Heart left ventricle (tissue), 16 donors: Measurements from ENCODE around the gene LMOD3. TPM values are rescaled to one million over a fixed set of nuclear protein-coding genes. Genes with fewer than 3 reads are reported as not detected.
A peak's percentile ranks its signal among the peaks of the same experiment; 100 is the strongest.

Experiments
- ATAC-seq, 4 donors: fragments of 200-7000 bp; cut with Tn5 transposase; one replicate each; pipeline ENCODE4 v1.9.1; 2020 to 2022; ENCODE audit warnings: moderate library complexity in 4 of 4, mild to moderate bottlenecking in 3 of 4, moderate number of reproducible peaks in 1 of 4
- DNase-seq, 5 donors: peaks; one replicate each; pipeline ENCODE4 v3.0.0-alpha.2; 2020
- H3K27ac ChIP-seq, 12 donors: fragments of 200-600 bp; sonication (generic) in 4 of 12; one replicate each; pipeline versions ENCODE4 v1.5.0 to v1.8.0; 2016 to 2022; ENCODE audit warnings: mild to moderate bottlenecking in 2 of 12
- H3K27me3 ChIP-seq, 9 donors: fragments of 200-600 bp; sonication (generic) in 2 of 9; one replicate each; pipeline versions ENCODE4 v1.5.1 to v1.8.0; 2016 to 2022; ENCODE audit warnings: mild to moderate bottlenecking in 3 of 9
- H3K36me3 ChIP-seq, 9 donors: fragments of 200-600 bp; sonication (generic) in 2 of 9; one replicate each; pipeline versions ENCODE4 v1.5.0 to v1.8.0; 2018 to 2022; ENCODE audit warnings: mild to moderate bottlenecking in 2 of 9
- H3K4me1 ChIP-seq, 12 donors: fragments of 200-600 bp; sonication (generic) in 4 of 12; one replicate each; pipeline versions ENCODE4 v1.5.0 to v1.8.0; 2016 to 2022; ENCODE audit warnings: mild to moderate bottlenecking in 3 of 12
- H3K4me3 ChIP-seq, 12 donors: fragments of 200-600 bp; sonication (generic) in 4 of 12; one replicate each; pipeline versions ENCODE4 v1.5.0 to v1.8.0; 2017 to 2022; ENCODE audit warnings: mild to moderate bottlenecking in 9 of 12, moderate library complexity in 4 of 12
- H3K9me3 ChIP-seq, 12 donors: fragments of 200-600 bp; sonication (generic) in 4 of 12; one replicate each; pipeline versions ENCODE4 v1.5.0 to v1.8.0; 2016 to 2022; ENCODE audit warnings: mild to moderate bottlenecking in 1 of 12
- POLR2A ChIP-seq, 2 donors: fragments of 450-650 bp; IDR thresholded peaks; one replicate each; pipeline ENCODE4 v1.6.1; 2017; ENCODE audit warnings: antibody characterized with exemption in 2 of 2, mild to moderate bottlenecking in 2 of 2, moderate library complexity in 2 of 2
- WGBS, 4 donors: extraction: QIAGEN DNeasy Blood & Tissue Kit in 2 of 4; methylation state at CpG; one replicate each; pipeline versions ENCODE4 v1.1.5 to v1.1.7; 2013 to 2018; 5-methylcytosine and 5-hydroxymethylcytosine counted together
- intact Hi-C, 10 donors: fragments of 100-400 bp; cut with DNase I; formaldehyde crosslinking; loops; one replicate each; pipeline versions ENCODE4 v1.11.1 to v1.14.2; 2022
- long read RNA-seq, 3 donors: library from polyadenylated mRNA; unstranded; transcript quantifications; one replicate each; pipeline ENCODE4 v2.0.0, GENCODE V29; 2020 to 2021
- polyA plus RNA-seq, 2 donors: library from polyadenylated mRNA; stranded (reverse); fragments of 200-250 nt; gene quantifications; one replicate each; pipeline ENCODE4 v1.2.3, GENCODE V29; 2013
- total RNA-seq, 9 donors: library from RNA; depleted of rRNA in 2 of 9; stranded (reverse); fragments of >200 nt in 2 of 9; fragmentation: NEBNext Ultra II Directional in 3 of 9; extraction: Animal tissue kit (Norgen Biotek cat#: 25700) in 3 of 9; gene quantifications; one replicate each; pipeline versions ENCODE4 v1.1.0 to v1.2.4, GENCODE V29; 2016 to 2023
- TF ChIP-seq, protein P1 (sequence below), 12 donors: fragments of 200-600 bp; sonication (generic) in 4 of 12; IDR thresholded peaks; one replicate each; pipeline versions ENCODE4 v1.5.0 to v1.8.0; 2018 to 2022; ENCODE audit warnings: antibody characterized with exemption in 12 of 12, mild to moderate bottlenecking in 5 of 12
- donor health status: ischemic (EF 13 %, LVEDD 7.1; RV severe dilation, severe dysfunction).
- donor health status: healthy with polysubstance abuse.
- donor health status: DM: no; HTN: yes; CAD: no.
- donor health status: DM: no; HTN: no; CAD: no.
- donor health status: ischemic (EF 25% LVEDD 6.9; RV normal size, moderate dysfunction).
- donor health status: ischemic (EF 25% LVEDD 5.7; RV mildly dilated, moderate dysfunction).
- donor health status: healthy.
- donor health status: DM: yes; HTN: yes; CAD: no.
- donor health status: ischemic (EF 35%, LVEDD 5.7; RV mildly dilated, moderate dysfunction).
- donor health status: nonischemic (EF 11% LVEDD 7.7; RV severe dilation, severe dysfunction).
- donor health status: DM: yes; HTN: yes; CAD: no.
- donor health status: PGD.
- donor health status: ischemic (EF 29% LVEDD 5.4; RV normal size, mild dysfunction).
- donor health status: nonischemic (EF 23%, LVEDD 6.1; RV moderate dilation, normal function).

Gene LMOD3
- total RNA-seq (100 to 1,000 TPM in 8 of 9 donors, 10 to 100 TPM in 1; 95.9 to 233 (median 159) TPM), polyA plus RNA-seq (10 to 100 TPM; 38.6 to 99.8 TPM)
- long read RNA-seq, donor 1, full-length matches to known transcripts = 45 of 95 reads
- long read RNA-seq, donor 1, partial matches to known transcripts = 32 of 95 reads
- long read RNA-seq, donor 1, other reads (novel, unspliced or antisense) = 18 of 95 reads
- long read RNA-seq, donor 2, full-length matches to known transcripts = 47 of 87 reads
- long read RNA-seq, donor 2, partial matches to known transcripts = 32 of 87 reads
- long read RNA-seq, donor 2, other reads (novel, unspliced or antisense) = 8 of 87 reads
- long read RNA-seq, donor 3, full-length matches to known transcripts = 31 of 60 reads
- long read RNA-seq, donor 3, partial matches to known transcripts = 22 of 60 reads
- long read RNA-seq, donor 3, other reads (novel, unspliced or antisense) = 7 of 60 reads

DNA sequence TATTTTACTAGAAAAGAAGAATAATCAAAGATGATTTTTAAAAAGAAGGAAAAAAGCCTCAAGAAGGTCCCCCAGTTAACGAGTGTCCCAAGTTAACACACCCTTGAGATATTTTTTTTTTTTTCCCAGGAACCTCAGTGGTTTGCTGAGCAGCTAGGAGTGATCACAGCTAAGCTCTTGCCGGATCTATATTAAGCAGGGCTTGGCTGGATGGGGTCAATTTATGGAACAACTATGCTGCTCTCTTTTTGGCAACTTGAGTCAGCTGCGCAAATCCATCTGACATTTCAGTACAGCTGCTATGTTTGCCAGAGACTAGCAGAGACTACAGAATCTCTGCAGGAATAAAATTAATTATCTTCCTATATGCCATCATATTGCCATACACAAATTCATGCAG is at the start of gene LMOD3:
LMOD3 (minus strand) TSS at position 193 of the 400 bp plus-strand sequence. CDS start 209 bp downstream, outside the sequence.
- intact Hi-C loops = loop anchor here in 2 of 10 donors (5.0 kb wide), 2 partner anchors 35 to 40 kb away; partner anchors contain the start of genes ARL6IP5 (in 1 of the 2) and UBA3 (in 1 of the 2)
- Histone ChIP-seq H3K9me3 (no peaks in the 10 kb centered on the region), H3K27ac (peak within 1 kb of the TSS; percentile 54 to 91 (median 80)), H3K4me1 (peaks cover 0 to 19% (median 4%) of the 10 kb centered on the region in 12 donors), H3K27me3 (no peaks in the 10 kb centered on the region), H3K4me3 (peak within 1 kb of the TSS; percentile 21 to 63 (median 50)), H3K36me3 (peaks cover 0 to 7% (median 0%) of the 10 kb centered on the region in 9 donors)
- TF ChIP-seq, protein P1, sequence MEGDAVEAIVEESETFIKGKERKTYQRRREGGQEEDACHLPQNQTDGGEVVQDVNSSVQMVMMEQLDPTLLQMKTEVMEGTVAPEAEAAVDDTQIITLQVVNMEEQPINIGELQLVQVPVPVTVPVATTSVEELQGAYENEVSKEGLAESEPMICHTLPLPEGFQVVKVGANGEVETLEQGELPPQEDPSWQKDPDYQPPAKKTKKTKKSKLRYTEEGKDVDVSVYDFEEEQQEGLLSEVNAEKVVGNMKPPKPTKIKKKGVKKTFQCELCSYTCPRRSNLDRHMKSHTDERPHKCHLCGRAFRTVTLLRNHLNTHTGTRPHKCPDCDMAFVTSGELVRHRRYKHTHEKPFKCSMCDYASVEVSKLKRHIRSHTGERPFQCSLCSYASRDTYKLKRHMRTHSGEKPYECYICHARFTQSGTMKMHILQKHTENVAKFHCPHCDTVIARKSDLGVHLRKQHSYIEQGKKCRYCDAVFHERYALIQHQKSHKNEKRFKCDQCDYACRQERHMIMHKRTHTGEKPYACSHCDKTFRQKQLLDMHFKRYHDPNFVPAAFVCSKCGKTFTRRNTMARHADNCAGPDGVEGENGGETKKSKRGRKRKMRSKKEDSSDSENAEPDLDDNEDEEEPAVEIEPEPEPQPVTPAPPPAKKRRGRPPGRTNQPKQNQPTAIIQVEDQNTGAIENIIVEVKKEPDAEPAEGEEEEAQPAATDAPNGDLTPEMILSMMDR (IDR thresholded peaks at IDR 0.05) = no peak
- peak in 1 of 2 donors; percentile 39 for TF ChIP-seq POLR2A (IDR thresholded peaks at IDR 0.05)
- DNase-seq (peak in 4 of 5 donors; percentile 40 to 57 (median 40)), ATAC-seq (peak; percentile 82 to 93 (median 92))
- WGBS, 4 donors = 28 to 46% (median 42%) methylated on average over 3 of the region's 3 CpGs

DNA sequence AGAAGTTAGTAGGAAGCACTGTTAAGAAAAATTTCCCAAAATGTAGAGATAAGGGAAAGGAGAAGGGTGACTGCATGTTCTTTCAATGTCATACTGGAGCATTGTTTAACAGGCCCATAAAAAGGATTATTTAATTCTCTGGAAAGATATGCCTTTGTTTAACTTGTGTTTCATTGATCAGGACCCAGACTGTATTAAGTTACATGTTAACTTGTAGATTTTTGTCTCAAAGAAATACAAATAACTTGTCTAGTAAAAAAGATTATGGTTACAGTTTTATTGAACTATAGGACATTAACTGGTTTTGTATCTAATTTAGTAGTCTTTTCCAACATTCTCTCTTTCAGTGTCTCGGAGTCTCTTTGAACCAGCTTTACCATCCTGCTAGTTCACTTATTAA is 49.7 kb upstream of the LMOD3 start:
- H3K4me1 ChIP-seq = peaks cover 0 to 24% (median 7%) of the 10 kb centered on the region in 12 donors
- intact Hi-C loops = loop anchor here in 1 of 10 donors (10.0 kb wide), 1 partner anchor 53 kb away; no protein-coding TSS in a partner anchor
- 96 to 98% (median 98%) methylated on average over 1 of the region's 1 CpG for WGBS, 4 donors
- no peaks in the 10 kb centered on the region for H3K27me3 ChIP-seq
- no peaks in the 10 kb centered on the region for H3K9me3 ChIP-seq
- DNase-seq = no peak
- no peak overlapping the region for H3K27ac ChIP-seq
- H3K4me3 ChIP-seq = no peak overlapping the region
- ATAC-seq = no peak
- peaks cover 0 to 64% (median 52%) of the 10 kb centered on the region in 9 donors for H3K36me3 ChIP-seq
- TF ChIP-seq POLR2A (IDR thresholded peaks at IDR 0.05) = no peak
- TF ChIP-seq, protein P1 (IDR thresholded peaks at IDR 0.05) = no peak

DNA sequence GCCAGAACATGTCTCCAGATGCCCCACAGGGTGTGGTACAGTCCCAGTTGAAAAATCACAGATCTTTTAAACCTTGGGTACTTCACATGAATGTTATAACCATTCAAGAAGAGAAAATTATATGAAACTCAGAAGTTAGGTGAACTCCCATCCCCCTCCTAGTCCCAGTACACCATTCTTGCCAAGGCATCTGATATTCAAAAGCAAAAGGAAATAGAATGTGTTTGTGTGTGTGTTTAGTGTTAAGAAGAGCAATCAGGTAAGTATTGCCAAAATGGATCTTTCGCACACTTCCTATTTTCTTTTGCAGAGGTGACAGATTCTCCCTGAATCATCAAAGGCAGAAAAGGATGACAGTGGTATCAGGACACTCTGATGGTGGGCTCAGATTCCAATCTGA is 44.1 kb upstream of the LMOD3 start:
- TF ChIP-seq POLR2A (IDR thresholded peaks at IDR 0.05) = no peak
- TF ChIP-seq, protein P1 (IDR thresholded peaks at IDR 0.05) = no peak
- 90 to 100% (median 95%) methylated on average over 1 of the region's 1 CpG for WGBS, 4 donors
- H3K27me3 ChIP-seq = no peaks in the 10 kb centered on the region
- ATAC-seq = no peak
- no peak overlapping the region for H3K27ac ChIP-seq
- no peak for DNase-seq
- H3K4me3 ChIP-seq = no peak overlapping the region
- intact Hi-C loops = loop anchor here in 1 of 10 donors (5.0 kb wide), 1 partner anchor 261 kb away; no protein-coding TSS in a partner anchor
- H3K9me3 ChIP-seq = no peaks in the 10 kb centered on the region
- H3K4me1 ChIP-seq = peaks cover 0 to 4% (median 0%) of the 10 kb centered on the region in 12 donors
- H3K36me3 ChIP-seq = peaks cover 0 to 36% (median 13%) of the 10 kb centered on the region in 9 donors

DNA sequence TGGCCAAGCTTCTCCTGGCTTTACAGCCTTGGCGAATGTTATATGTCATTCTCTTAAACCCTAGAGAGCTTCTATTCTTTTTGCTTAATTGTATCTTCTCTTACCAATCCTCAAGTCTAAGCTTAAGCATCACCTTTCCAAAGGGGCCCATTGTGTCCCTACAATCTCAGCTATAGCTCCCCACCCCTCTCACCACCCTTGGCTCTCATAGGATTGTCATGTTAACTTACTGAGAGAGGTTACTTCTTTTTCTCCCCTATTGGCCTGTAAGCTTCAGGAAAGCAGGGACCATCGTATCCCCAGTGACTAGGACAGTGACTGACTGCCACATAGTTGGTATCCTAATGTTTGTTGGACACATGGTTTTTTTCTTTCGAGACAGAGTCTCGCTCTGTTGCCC is 43.3 kb upstream of the LMOD3 start:
- H3K27me3 ChIP-seq = no peaks in the 10 kb centered on the region
- ATAC-seq (no peak), DNase-seq (no peak)
- H3K9me3 ChIP-seq = no peaks in the 10 kb centered on the region
- peaks cover 0 to 29% (median 8%) of the 10 kb centered on the region in 9 donors for H3K36me3 ChIP-seq
- no peak overlapping the region for H3K4me3 ChIP-seq
- intact Hi-C loops = loop anchor here in 1 of 10 donors (5.0 kb wide), 1 partner anchor 262 kb away; no protein-coding TSS in a partner anchor
- H3K27ac ChIP-seq = no peak overlapping the region
- WGBS, 4 donors = 96 to 98% (median 97%) methylated on average over 4 of the region's 4 CpGs
- TF ChIP-seq, protein P1 (IDR thresholded peaks at IDR 0.05) = no peak
- no peak for TF ChIP-seq POLR2A (IDR thresholded peaks at IDR 0.05)
- peaks cover 0 to 4% (median 0%) of the 10 kb centered on the region in 12 donors for H3K4me1 ChIP-seq
